HepG2 (cell line): ENCODE data around the gene SSC4D. TPM values are rescaled to one million over a fixed set of nuclear protein-coding genes. Genes with fewer than 3 reads are reported as not detected.

Experiments used
- ARID2 ChIP-seq: sonication (generic); formaldehyde crosslinking; IDR thresholded peaks from 2 replicates; pipeline ENCODE4 v1.8.1; 2022; ENCODE audit warnings: mild to moderate bottlenecking, missing genetic modification reagents, borderline replicate concordance
- CHD4 ChIP-seq: fragments of 200-600 bp; sonication (generic); IDR thresholded peaks from 2 replicates; pipeline ENCODE4 v1.7.0; 2017; ENCODE audit warnings: mild to moderate bottlenecking, low read length, borderline replicate concordance
- CREB1 ChIP-seq, 2 experiments: fragments of 450-650 bp in 1 of 2; IDR thresholded peaks; 2 replicates each; pipeline ENCODE4 v1.6.1; 2016 to 2017; ENCODE audit warnings: control low read depth in 1 of 2, mild to moderate bottlenecking in 1 of 2, missing compliant biosample characterization in 1 of 2, missing genetic modification characterization in 1 of 2
- HIVEP1 ChIP-seq: sonication (generic); formaldehyde crosslinking; IDR thresholded peaks from 2 replicates; pipeline ENCODE4 v1.4.0; 2020; ENCODE audit warnings: mild to moderate bottlenecking, missing genetic modification reagents
- MIXL1 ChIP-seq: IDR thresholded peaks from 2 replicates; pipeline ENCODE4 v1.6.1; 2016
- MXI1 ChIP-seq: IDR thresholded peaks from 3 replicates; pipeline ENCODE4 v1.6.1; 2012; ENCODE audit warnings: low read depth, low read length, inconsistent platforms, borderline replicate concordance
- NCOA5 ChIP-seq: sonication (generic); formaldehyde crosslinking; IDR thresholded peaks from 2 replicates; pipeline ENCODE4 v1.4.0; 2020; ENCODE audit warnings: missing genetic modification reagents
- PLRG1 ChIP-seq: fragments of 450-650 bp; conservative IDR thresholded peaks from 2 replicates; pipeline ENCODE4 v1.6.1; 2016
- RFXAP ChIP-seq: sonication (generic); formaldehyde crosslinking; IDR thresholded peaks from 2 replicates; pipeline ENCODE4 v1.4.0; 2020; ENCODE audit warnings: missing genetic modification reagents, borderline replicate concordance
- SSRP1 ChIP-seq: IDR thresholded peaks from 2 replicates; pipeline ENCODE4 v1.6.1; 2016; ENCODE audit warnings: control low read depth
- TBL1XR1 ChIP-seq: fragments of 150-350 bp; IDR thresholded peaks from 2 replicates; pipeline ENCODE4 v1.6.1; 2014; ENCODE audit warnings: borderline replicate concordance, low read length; ENCODE audit not compliant: partially characterized antibody
- TBP ChIP-seq: sonication (generic); formaldehyde crosslinking; IDR thresholded peaks from 2 replicates; pipeline ENCODE4 v1.5.0; 2020; ENCODE audit warnings: missing genetic modification reagents
- TRIM24 ChIP-seq: sonication (generic); formaldehyde crosslinking; IDR thresholded peaks from 2 replicates; pipeline ENCODE4 v1.8.0; 2022; ENCODE audit warnings: mild to moderate bottlenecking, missing genetic modification reagents
- U2AF2 ChIP-seq: fragments of 200-400 bp; formaldehyde crosslinking; IDR thresholded peaks from 2 replicates; pipeline ENCODE4 v1.6.1; 2017; ENCODE audit warnings: low read depth, mild to moderate bottlenecking, low read length
- ZNF205 ChIP-seq: IDR thresholded peaks from 2 replicates; pipeline ENCODE4 v1.6.1; 2018; ENCODE audit warnings: missing biosample characterization, missing genetic modification reagents
- ZNF296 ChIP-seq: sonication (generic); formaldehyde crosslinking; conservative IDR thresholded peaks from 2 replicates; pipeline ENCODE4 v1.5.0; 2020; ENCODE audit warnings: mild to moderate bottlenecking, missing genetic modification reagents
- ZNF549 ChIP-seq: sonication (generic); formaldehyde crosslinking; IDR thresholded peaks from 2 replicates; pipeline ENCODE4 v1.5.0; 2020; ENCODE audit warnings: missing genetic modification reagents
- ZNF782 ChIP-seq: sonication (generic); formaldehyde crosslinking; IDR thresholded peaks from 2 replicates; pipeline ENCODE4 v1.4.0; 2020; ENCODE audit warnings: missing genetic modification reagents, mild to moderate bottlenecking, borderline replicate concordance
- polyA plus RNA-seq, 8 experiments: library from polyadenylated mRNA; depleted of rRNA in 3 of 8; stranded (reverse) in 7 of 8; unstranded in 1 of 8; fragments of >200 nt; fragmentation: Illumina TruSeq in 4 of 8; extraction: Trizol in 4 of 8; gene quantifications; 2 replicates each; pipeline versions ENCODE4 v1.2.1 to v1.2.3, GENCODE V29; 2011 to 2016; ENCODE audit warnings: low read depth in 4 of 8, missing spikeins in 1 of 8, mixed read lengths in 1 of 8; ENCODE audit not compliant: insufficient read depth in 1 of 8
- total RNA-seq, 5 experiments: library from RNA; depleted of rRNA; stranded (reverse); fragments of >200 nt; fragmentation: Illumina TruSeq; extraction: Trizol; gene quantifications; 2 replicates each; pipeline ENCODE4 v1.2.3, GENCODE V29; 2016; ENCODE audit warnings: low read depth in 1 of 5
- TF ChIP-seq, protein P1 (sequence below): sonication (generic); IDR thresholded peaks from 2 replicates; pipeline ENCODE4 v1.6.1; 2016; ENCODE audit warnings: low read depth, borderline replicate concordance
- TF ChIP-seq, protein P2 (sequence below): sonication (generic); formaldehyde crosslinking; conservative IDR thresholded peaks from 2 replicates; pipeline ENCODE4 v1.8.1; 2023; ENCODE audit warnings: missing genetic modification reagents
- TF ChIP-seq, protein P3 (sequence below): sonication (generic); formaldehyde crosslinking; IDR thresholded peaks from 2 replicates; pipeline ENCODE4 v1.5.1; 2020; ENCODE audit warnings: mild to moderate bottlenecking, moderate library complexity, missing genetic modification reagents
- TF ChIP-seq, protein P4 (sequence below): sonication (generic); formaldehyde crosslinking; IDR thresholded peaks from 2 replicates; pipeline ENCODE4 v1.4.0; 2020; ENCODE audit warnings: missing genetic modification reagents
- TF ChIP-seq, protein P5 (sequence below): sonication (generic); formaldehyde crosslinking; IDR thresholded peaks from 2 replicates; pipeline ENCODE4 v1.5.1; 2020; ENCODE audit warnings: missing genetic modification reagents, mild to moderate bottlenecking, borderline replicate concordance

Gene SSC4D
- total and polyA plus RNA-seq, 2 of the 13 experiments (the other 11 are each of a cell fraction or from before 2014, with no cell fraction given): 33.3 to 63.8 TPM

DNA sequence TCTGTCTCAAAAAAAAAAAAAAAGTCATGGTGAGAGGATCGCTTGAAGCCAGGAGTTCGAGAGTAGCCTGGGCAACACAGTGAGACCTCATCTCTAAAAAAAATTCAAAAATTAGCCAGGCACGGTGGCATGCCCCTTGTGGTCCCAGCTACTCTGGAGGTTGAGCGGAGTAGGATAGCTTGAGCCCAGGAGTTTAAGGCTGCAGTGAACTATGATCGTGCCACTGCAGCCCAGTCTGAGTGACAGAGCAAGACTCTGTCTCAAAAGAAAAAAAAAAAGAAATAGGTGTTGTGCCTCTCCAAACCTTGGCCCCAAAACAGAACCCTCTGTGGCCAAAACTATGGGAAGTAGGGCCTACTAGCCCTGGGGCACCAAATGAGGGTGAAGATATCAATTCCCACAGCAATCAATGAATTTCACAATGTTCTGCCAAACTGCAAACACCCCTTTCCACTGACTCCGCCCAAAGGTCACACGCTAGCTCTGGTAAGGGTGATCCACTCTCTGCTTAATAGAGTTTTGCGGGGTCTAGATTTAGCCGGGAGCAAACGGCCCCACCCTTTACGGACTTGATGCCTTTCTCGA is 16.9 kb downstream of the SSC4D start (continued):
- TF ChIP-seq, protein P1, sequence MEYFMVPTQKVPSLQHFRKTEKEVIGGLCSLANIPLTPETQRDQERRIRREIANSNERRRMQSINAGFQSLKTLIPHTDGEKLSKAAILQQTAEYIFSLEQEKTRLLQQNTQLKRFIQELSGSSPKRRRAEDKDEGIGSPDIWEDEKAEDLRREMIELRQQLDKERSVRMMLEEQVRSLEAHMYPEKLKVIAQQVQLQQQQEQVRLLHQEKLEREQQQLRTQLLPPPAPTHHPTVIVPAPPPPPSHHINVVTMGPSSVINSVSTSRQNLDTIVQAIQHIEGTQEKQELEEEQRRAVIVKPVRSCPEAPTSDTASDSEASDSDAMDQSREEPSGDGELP: no peak
- no peak for TF ChIP-seq NCOA5
- TF ChIP-seq MIXL1 (CRISPR knock-in tag): no peak; the same call in 1 of the 2 replicates
- TF ChIP-seq, protein P2, sequence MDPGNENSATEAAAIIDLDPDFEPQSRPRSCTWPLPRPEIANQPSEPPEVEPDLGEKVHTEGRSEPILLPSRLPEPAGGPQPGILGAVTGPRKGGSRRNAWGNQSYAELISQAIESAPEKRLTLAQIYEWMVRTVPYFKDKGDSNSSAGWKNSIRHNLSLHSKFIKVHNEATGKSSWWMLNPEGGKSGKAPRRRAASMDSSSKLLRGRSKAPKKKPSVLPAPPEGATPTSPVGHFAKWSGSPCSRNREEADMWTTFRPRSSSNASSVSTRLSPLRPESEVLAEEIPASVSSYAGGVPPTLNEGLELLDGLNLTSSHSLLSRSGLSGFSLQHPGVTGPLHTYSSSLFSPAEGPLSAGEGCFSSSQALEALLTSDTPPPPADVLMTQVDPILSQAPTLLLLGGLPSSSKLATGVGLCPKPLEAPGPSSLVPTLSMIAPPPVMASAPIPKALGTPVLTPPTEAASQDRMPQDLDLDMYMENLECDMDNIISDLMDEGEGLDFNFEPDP (CRISPR knock-in tag): 0 out of 2 replicates have a peak, but pooled peaks have one; percentile 87
- no peak; the same call in 1 of the 2 replicates for TF ChIP-seq ARID2 (CRISPR knock-in tag)
- TF ChIP-seq ZNF549 (CRISPR knock-in tag): no peak
- TF ChIP-seq, protein P3, sequence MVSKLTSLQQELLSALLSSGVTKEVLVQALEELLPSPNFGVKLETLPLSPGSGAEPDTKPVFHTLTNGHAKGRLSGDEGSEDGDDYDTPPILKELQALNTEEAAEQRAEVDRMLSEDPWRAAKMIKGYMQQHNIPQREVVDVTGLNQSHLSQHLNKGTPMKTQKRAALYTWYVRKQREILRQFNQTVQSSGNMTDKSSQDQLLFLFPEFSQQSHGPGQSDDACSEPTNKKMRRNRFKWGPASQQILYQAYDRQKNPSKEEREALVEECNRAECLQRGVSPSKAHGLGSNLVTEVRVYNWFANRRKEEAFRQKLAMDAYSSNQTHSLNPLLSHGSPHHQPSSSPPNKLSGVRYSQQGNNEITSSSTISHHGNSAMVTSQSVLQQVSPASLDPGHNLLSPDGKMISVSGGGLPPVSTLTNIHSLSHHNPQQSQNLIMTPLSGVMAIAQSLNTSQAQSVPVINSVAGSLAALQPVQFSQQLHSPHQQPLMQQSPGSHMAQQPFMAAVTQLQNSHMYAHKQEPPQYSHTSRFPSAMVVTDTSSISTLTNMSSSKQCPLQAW (CRISPR knock-in tag): 0 out of 2 replicates have a peak, but pooled peaks have one; percentile 36
- no peak for TF ChIP-seq SSRP1
- no peak for TF ChIP-seq ZNF782 (CRISPR knock-in tag)
- TF ChIP-seq, protein P4, sequence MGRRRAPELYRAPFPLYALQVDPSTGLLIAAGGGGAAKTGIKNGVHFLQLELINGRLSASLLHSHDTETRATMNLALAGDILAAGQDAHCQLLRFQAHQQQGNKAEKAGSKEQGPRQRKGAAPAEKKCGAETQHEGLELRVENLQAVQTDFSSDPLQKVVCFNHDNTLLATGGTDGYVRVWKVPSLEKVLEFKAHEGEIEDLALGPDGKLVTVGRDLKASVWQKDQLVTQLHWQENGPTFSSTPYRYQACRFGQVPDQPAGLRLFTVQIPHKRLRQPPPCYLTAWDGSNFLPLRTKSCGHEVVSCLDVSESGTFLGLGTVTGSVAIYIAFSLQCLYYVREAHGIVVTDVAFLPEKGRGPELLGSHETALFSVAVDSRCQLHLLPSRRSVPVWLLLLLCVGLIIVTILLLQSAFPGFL (CRISPR knock-in tag): no peak
- TF ChIP-seq ZNF205 (CRISPR knock-in tag): no peak
- TF ChIP-seq MXI1: no peak
- TF ChIP-seq ZNF296 (CRISPR knock-in tag): 0 out of 2 replicates have a peak, but pooled peaks have one; percentile 9
- TF ChIP-seq CHD4: no peak
- TF ChIP-seq U2AF2: no peak
- TF ChIP-seq CREB1 (IDR thresholded peaks at IDR 0.05): no peak
- TF ChIP-seq CREB1 (CRISPR knock-in tag; IDR thresholded peaks at IDR 0.05): no peak
- TF ChIP-seq TBL1XR1: no peak
- no peak for TF ChIP-seq PLRG1
- TF ChIP-seq HIVEP1 (CRISPR knock-in tag): no peak
- TF ChIP-seq TRIM24 (CRISPR knock-in tag): no peak
- no peak for TF ChIP-seq TBP (CRISPR knock-in tag)
- TF ChIP-seq, protein P5, sequence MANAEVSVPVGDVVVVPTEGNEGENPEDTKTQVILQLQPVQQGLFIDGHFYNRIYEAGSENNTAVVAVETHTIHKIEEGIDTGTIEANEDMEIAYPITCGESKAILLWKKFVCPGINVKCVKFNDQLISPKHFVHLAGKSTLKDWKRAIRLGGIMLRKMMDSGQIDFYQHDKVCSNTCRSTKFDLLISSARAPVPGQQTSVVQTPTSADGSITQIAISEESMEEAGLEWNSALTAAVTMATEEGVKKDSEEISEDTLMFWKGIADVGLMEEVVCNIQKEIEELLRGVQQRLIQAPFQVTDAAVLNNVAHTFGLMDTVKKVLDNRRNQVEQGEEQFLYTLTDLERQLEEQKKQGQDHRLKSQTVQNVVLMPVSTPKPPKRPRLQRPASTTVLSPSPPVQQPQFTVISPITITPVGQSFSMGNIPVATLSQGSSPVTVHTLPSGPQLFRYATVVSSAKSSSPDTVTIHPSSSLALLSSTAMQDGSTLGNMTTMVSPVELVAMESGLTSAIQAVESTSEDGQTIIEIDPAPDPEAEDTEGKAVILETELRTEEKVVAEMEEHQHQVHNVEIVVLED (CRISPR knock-in tag): no peak
- TF ChIP-seq RFXAP (CRISPR knock-in tag): no peak
